Measurements from ENCODE around the gene NRN1L.

DNA sequence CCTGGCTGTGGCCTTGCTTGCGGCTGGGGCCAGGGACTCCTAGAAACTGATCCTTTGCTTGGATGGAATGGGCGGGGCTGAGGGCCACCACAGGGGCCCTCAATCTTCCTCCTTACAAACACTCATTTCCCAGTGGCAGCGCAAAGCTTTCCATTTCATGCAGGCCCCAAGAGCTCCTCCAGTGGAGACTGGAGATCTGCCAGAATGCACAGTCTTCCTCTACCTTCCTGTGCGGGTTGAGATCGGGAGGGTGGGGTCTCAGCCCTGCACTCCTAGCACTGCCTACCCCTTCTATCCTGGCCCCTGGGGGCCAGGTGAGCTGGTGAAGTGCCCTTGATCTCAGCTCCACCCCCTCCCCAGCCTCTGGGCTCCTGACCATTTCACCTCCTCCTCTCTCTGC, 1.7 kb downstream of the NRN1L start:
- TF ChIP-seq, protein P1, sequence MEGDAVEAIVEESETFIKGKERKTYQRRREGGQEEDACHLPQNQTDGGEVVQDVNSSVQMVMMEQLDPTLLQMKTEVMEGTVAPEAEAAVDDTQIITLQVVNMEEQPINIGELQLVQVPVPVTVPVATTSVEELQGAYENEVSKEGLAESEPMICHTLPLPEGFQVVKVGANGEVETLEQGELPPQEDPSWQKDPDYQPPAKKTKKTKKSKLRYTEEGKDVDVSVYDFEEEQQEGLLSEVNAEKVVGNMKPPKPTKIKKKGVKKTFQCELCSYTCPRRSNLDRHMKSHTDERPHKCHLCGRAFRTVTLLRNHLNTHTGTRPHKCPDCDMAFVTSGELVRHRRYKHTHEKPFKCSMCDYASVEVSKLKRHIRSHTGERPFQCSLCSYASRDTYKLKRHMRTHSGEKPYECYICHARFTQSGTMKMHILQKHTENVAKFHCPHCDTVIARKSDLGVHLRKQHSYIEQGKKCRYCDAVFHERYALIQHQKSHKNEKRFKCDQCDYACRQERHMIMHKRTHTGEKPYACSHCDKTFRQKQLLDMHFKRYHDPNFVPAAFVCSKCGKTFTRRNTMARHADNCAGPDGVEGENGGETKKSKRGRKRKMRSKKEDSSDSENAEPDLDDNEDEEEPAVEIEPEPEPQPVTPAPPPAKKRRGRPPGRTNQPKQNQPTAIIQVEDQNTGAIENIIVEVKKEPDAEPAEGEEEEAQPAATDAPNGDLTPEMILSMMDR (conservative IDR thresholded peaks at IDR 0.05; ENCODE audit: low read depth, low read length) = no peak
- TF ChIP-seq EZH2 (IDR thresholded peaks at IDR 0.05; ENCODE audit: low read length, unreplicated experiment) = no peak
- no peak for TF ChIP-seq EZH2phosphoT487 (IDR thresholded peaks at IDR 0.05; ENCODE audit: borderline replicate concordance, low read length)
